Left ventricle myocardium inferior (tissue), 1 donor: ENCODE data around the gene UBA5. TPM values are rescaled to one million over a fixed set of nuclear protein-coding genes. Genes with fewer than 3 reads are reported as not detected.
"Not testable (repeated sequence)": the region's sequence is repeated elsewhere in the genome, so short reads cannot be mapped to it uniquely, and the experiment has no call there.

Experiments used
- DNase-seq: peaks from one replicate; pipeline ENCODE4 v3.0.0-alpha.2; 2020
- H3K27ac ChIP-seq: fragments of 200-600 bp; replicated peaks from 2 replicates; pipeline ENCODE4 v1.8.0; 2021
- H3K27me3 ChIP-seq: fragments of 200-600 bp; 2 replicates; pipeline ENCODE4 v1.8.0; 2021; ENCODE audit warnings: low read depth
- H3K36me3 ChIP-seq: fragments of 200-600 bp; 2 replicates; pipeline ENCODE4 v1.8.0; 2021
- H3K4me1 ChIP-seq: fragments of 200-600 bp; 2 replicates; pipeline ENCODE4 v1.8.0; 2021
- H3K4me3 ChIP-seq: fragments of 200-600 bp; 2 replicates; pipeline ENCODE4 v1.8.0; 2021; ENCODE audit warnings: mild to moderate bottlenecking, moderate library complexity
- H3K9me3 ChIP-seq: fragments of 200-600 bp; replicated peaks from 2 replicates; pipeline ENCODE4 v1.8.0; 2021
- intact Hi-C: fragments of 100-400 bp; cut with micrococcal nuclease; formaldehyde crosslinking; loops from one replicate; pipeline ENCODE4 v1.11.0; 2022
- long read RNA-seq: library from polyadenylated mRNA; unstranded; transcript quantifications from one replicate; pipeline ENCODE4 v2.0.0, GENCODE V29; 2021
- total RNA-seq: library from RNA; stranded (reverse); fragmentation: NEBNext Ultra II Directional; extraction: Animal tissue kit (Norgen Biotek cat#: 25700); gene quantifications from one replicate; pipeline ENCODE4 v1.2.1, GENCODE V29; 2021
- TF ChIP-seq, protein P1 (sequence below): fragments of 200-600 bp; IDR thresholded peaks from 2 replicates; pipeline ENCODE4 v1.8.0; 2021; ENCODE audit warnings: antibody characterized with exemption, mild to moderate bottlenecking, borderline replicate concordance
- donor health status: DM: no; HTN: yes; CAD: no; lungs with severe emphysema.

Gene UBA5
- 37.5 TPM for total RNA-seq
- long read RNA-seq, transcript UBA5-202 (12 exons, 3,705 nt) = major isoform, 64 of 75 reads
- long read RNA-seq, partial matches to known transcripts = 4 of 75 reads
- long read RNA-seq, other reads (novel, unspliced or antisense) = 5 of 75 reads

DNA sequence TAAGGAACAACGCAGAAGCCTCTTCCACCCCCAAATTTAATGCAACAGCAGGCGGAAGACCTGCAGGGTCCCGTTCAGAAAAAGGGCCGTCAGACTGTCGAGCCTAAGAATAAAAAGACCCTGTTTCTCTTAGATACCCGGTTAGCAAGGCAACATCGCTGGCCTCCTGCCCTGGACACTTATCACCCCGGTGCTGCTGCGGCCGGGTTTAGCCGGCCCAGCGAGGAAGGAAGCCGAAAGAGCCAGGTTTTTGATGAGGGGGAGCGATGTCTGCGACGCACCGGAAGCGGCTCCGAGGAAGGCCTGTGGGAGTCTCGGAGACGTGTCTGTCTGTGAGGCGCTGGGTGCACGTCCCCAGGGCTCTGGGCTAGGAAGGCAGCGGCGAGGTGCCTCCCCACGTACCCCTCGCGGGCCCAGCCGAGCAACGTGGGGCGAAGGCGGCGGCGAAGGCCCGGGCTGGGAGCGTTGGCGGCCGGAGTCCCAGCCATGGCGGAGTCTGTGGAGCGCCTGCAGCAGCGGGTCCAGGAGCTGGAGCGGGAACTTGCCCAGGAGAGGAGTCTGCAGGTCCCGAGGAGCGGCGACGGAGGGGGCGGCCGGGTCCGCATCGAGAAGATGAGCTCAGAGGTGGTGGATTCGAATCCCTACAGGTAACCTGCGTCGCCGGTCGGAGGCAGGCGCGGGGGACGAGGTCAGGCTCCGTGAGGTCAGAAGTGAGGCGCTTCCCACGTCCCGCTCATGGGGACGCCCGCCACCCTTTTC is at the start of gene UBA5:
UBA5 (plus strand) TSS at position 278 of the 759 bp plus-strand sequence; CDS start at position 487, 209 bp downstream.
- TF ChIP-seq, protein P1, sequence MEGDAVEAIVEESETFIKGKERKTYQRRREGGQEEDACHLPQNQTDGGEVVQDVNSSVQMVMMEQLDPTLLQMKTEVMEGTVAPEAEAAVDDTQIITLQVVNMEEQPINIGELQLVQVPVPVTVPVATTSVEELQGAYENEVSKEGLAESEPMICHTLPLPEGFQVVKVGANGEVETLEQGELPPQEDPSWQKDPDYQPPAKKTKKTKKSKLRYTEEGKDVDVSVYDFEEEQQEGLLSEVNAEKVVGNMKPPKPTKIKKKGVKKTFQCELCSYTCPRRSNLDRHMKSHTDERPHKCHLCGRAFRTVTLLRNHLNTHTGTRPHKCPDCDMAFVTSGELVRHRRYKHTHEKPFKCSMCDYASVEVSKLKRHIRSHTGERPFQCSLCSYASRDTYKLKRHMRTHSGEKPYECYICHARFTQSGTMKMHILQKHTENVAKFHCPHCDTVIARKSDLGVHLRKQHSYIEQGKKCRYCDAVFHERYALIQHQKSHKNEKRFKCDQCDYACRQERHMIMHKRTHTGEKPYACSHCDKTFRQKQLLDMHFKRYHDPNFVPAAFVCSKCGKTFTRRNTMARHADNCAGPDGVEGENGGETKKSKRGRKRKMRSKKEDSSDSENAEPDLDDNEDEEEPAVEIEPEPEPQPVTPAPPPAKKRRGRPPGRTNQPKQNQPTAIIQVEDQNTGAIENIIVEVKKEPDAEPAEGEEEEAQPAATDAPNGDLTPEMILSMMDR = no peak
- Histone ChIP-seq H3K9me3 (no peaks in the 10 kb centered on the region), H3K4me3 (peak within 1 kb of the TSS; percentile 87), H3K4me1 (peaks cover 95% of the 10 kb centered on the region), H3K27ac (peak within 1 kb of the TSS; percentile 94), H3K27me3 (no peaks in the 10 kb centered on the region), H3K36me3 (no peaks in the 10 kb centered on the region)
- peak; percentile 76 for DNase-seq
- intact Hi-C loops = no loop called here

GRCh38 chr3:132615301-132615700 is 44.8 kb upstream of the UBA5 start:
- H3K27me3 ChIP-seq, H3K4me3 ChIP-seq, DNase-seq, intact Hi-C loops, H3K27ac ChIP-seq, H3K4me1 ChIP-seq: not testable (repeated sequence)
- Histone ChIP-seq H3K9me3 (peaks cover 14% of the 10 kb centered on the region), H3K36me3 (peaks cover 27% of the 10 kb centered on the region)

DNA sequence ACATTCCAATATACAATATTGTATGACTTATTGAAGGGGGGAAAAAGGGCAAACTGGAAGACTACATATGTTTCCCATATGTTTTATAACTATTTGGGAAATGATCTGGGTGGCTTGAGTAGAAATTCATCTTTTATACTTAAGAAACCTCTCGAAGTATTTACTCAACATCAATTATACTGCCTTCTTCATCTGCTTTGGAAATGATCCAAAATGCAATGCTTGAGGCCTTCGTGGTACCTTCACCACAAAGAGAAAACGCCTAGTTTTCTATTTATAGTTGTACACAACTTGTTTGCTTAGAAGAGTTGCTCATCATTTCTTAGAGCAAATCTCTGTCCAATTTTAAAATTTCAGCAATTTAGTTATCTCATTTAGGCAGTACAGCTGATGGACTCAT is 44.2 kb upstream of the UBA5 start:
- Histone ChIP-seq H3K27me3 (no peaks in the 10 kb centered on the region), H3K9me3 (peaks cover 17% of the 10 kb centered on the region), H3K27ac (no peak overlapping the region), H3K4me3 (no peak overlapping the region), H3K4me1 (peaks cover 10% of the 10 kb centered on the region), H3K36me3 (peaks cover 31% of the 10 kb centered on the region)
- TF ChIP-seq, protein P1 = no peak
- DNase-seq = no peak
- intact Hi-C loops = no loop called here

DNA sequence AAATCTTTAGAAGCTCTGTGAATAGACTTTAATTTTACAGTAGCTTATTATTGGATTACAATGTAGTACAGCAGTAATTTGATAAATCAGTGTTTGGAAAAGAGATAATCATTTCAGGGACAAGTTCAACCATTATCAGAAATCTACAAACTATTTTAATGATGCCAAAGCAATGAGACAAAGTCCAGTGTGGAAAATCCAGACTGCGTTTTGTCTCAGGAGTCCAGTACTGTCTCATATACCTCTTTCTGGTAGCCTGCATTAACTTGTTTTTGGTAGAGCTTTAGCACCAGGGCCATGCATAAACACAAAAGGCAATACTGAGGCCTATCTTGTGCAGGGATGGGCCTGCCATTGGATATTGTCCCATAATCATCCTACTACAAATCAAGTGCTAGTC is 43.3 kb upstream of the UBA5 start:
- intact Hi-C loops = no loop called here
- no peak overlapping the region for H3K27ac ChIP-seq
- TF ChIP-seq, protein P1 = no peak
- H3K4me1 ChIP-seq = peaks cover 12% of the 10 kb centered on the region
- H3K9me3 ChIP-seq = peaks cover 20% of the 10 kb centered on the region
- no peak for DNase-seq
- H3K27me3 ChIP-seq = no peaks in the 10 kb centered on the region
- peaks cover 38% of the 10 kb centered on the region for H3K36me3 ChIP-seq
- no peak overlapping the region for H3K4me3 ChIP-seq

DNA sequence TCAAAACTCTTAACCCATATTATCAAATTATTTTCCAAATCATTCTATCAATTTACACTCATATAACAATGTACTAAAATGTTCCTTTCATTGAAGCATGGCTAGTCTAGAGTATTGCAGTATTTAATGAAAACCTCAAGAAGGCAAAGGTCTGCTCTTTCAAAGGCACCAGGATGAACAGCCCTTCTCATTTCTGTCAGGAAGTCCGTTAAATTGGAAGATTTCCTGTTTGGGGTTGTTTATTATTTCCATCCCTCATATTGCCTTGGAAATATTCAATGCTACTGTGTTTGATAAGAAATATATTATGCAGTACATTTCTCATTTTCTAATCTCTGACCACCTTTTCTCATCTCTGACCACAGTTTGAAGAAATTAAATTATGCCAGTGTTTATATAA is 38.0 kb upstream of the UBA5 start:
- intact Hi-C loops = no loop called here
- TF ChIP-seq, protein P1 = no peak
- Histone ChIP-seq H3K4me3 (no peak overlapping the region), H3K27ac (no peak overlapping the region), H3K9me3 (peaks cover 6% of the 10 kb centered on the region), H3K4me1 (peaks cover 19% of the 10 kb centered on the region), H3K36me3 (peaks cover 50% of the 10 kb centered on the region), H3K27me3 (no peaks in the 10 kb centered on the region)
- no peak for DNase-seq

DNA sequence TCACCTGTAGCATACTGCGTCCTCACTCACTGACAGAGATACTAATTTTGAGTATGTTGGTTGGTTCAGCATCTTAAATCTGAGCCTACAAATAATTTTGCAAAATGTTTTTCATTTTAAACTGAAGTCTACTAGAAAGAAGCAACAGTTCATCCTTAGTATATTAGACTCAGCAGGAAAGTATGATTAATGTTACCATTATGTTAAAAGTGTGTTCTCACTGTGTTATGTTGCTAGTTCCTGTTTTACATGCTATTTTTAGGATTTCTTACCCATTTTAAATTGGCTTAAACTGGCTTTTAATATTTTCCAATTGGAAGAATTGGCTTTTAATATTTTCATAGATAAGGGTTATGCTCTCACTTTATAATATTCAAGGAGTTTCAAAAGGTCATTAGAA is 37.4 kb upstream of the UBA5 start:
- intact Hi-C loops = no loop called here
- H3K27me3 ChIP-seq = no peaks in the 10 kb centered on the region

More for the DNA sequence above, 37.4 kb upstream of the UBA5 start:
- peaks cover 54% of the 10 kb centered on the region for H3K36me3 ChIP-seq
- peaks cover 6% of the 10 kb centered on the region for H3K9me3 ChIP-seq
- TF ChIP-seq, protein P1 = no peak
- H3K4me3 ChIP-seq = no peak overlapping the region
- H3K27ac ChIP-seq = no peak overlapping the region
- DNase-seq = no peak
- H3K4me1 ChIP-seq = peaks cover 19% of the 10 kb centered on the region
